Activated CD8-positive, alpha-beta T cell treated with anti-CD3 and anti-CD28 coated beads for 36 hours (primary cell): ENCODE data around the gene ZNF862. TPM values are rescaled to one million over a fixed set of nuclear protein-coding genes. Genes with fewer than 3 reads are reported as not detected.

Experiments used
- ATAC-seq: fragments of 200-7000 bp; cut with Tn5 transposase; one replicate; pipeline ENCODE4 v1.10.0; 2021; ENCODE audit warnings: mild to moderate bottlenecking, moderate library complexity
- CTCF ChIA-PET: fragments of 350-600 bp; sonication (Branson Sonifier 250); formaldehyde crosslinking; loops from one replicate; lab custom pipeline; 2021; ENCODE audit warnings: antibody characterized with exemption; lab: Charles Lee
- POLR2A ChIA-PET: fragments of 350-600 bp; sonication (Branson Sonifier 250); formaldehyde crosslinking; loops from one replicate; lab custom pipeline; 2021; ENCODE audit warnings: antibody characterized with exemption; lab: Charles Lee
- DNase-seq: peaks from one replicate; pipeline ENCODE4 v3.0.0-alpha.2; 2020
- H3K27ac Mint-ChIP-seq: one replicate; pipeline ENCODE4 v1.8.0; 2021; ENCODE audit warnings: mild to moderate bottlenecking, mixed read lengths
- H3K27me3 Mint-ChIP-seq: one replicate; pipeline ENCODE4 v1.8.0; 2021; ENCODE audit warnings: mixed read lengths
- H3K36me3 Mint-ChIP-seq: one replicate; pipeline ENCODE4 v1.8.0; 2021; ENCODE audit warnings: low read depth, mixed read lengths
- H3K4me1 Mint-ChIP-seq: one replicate; pipeline ENCODE4 v1.8.0; 2021; ENCODE audit warnings: low read depth, mixed read lengths
- H3K4me3 Mint-ChIP-seq: one replicate; pipeline ENCODE4 v1.8.0; 2021; ENCODE audit warnings: mild to moderate bottlenecking, moderate library complexity, mixed read lengths
- H3K9me3 Mint-ChIP-seq: one replicate; pipeline ENCODE4 v1.8.0; 2021; ENCODE audit warnings: mixed read lengths
- CTCF ChIP-seq: fragments of 200-600 bp; IDR thresholded peaks from one replicate; pipeline ENCODE4 v1.8.0; 2022; ENCODE audit warnings: antibody characterized with exemption, mild to moderate bottlenecking
- intact Hi-C: fragments of 100-400 bp; cut with micrococcal nuclease; formaldehyde crosslinking; loops from one replicate; pipeline ENCODE4 v1.10.0; 2022
- total RNA-seq, 2 experiments: library from RNA; stranded (reverse); gene quantifications; one replicate each; pipeline ENCODE4 v1.2.3, GENCODE V29; 2021

ZNF862 gene
- total RNA-seq, 2 experiments from 2014 or later = 11.0 to 12.4 TPM

- DNase-seq = no peak
- no peak for ATAC-seq
- H3K4me1 Mint-ChIP-seq = peaks cover 80% of the 10 kb centered on the region
- H3K36me3 Mint-ChIP-seq = peaks cover 40% of the 10 kb centered on the region
- peak overlapping the region; percentile 88 for H3K4me3 Mint-ChIP-seq
- H3K27ac Mint-ChIP-seq = peak overlapping the region; percentile 92
- H3K27me3 Mint-ChIP-seq = no peaks in the 10 kb centered on the region
- POLR2A ChIA-PET = interaction anchor here (1.0 to 3.7 kb wide), 3 partner anchors 10 to 33 kb away, joined by 4 to 13 read pairs (median 11); partner anchors contain the start of gene ZNF862
- TF ChIP-seq CTCF = no peak
- no peaks in the 10 kb centered on the region for H3K9me3 Mint-ChIP-seq
- CTCF ChIA-PET = interaction anchor here (3.0 to 3.3 kb wide), 3 partner anchors 10 to 32 kb away, joined by 10 to 28 read pairs (median 18); partner anchors contain the start of gene ZNF862
- intact Hi-C loops = no loop called here
These were observed 33.4 kb downstream of the ZNF862 start for GRCh38 chr7:149871576-149871975.

- H3K27me3 Mint-ChIP-seq = no peaks in the 10 kb centered on the region
- peak; percentile 66 for DNase-seq
- H3K36me3 Mint-ChIP-seq = peaks cover 40% of the 10 kb centered on the region
- peak overlapping the region; percentile 88 for H3K4me3 Mint-ChIP-seq
- H3K4me1 Mint-ChIP-seq = peaks cover 73% of the 10 kb centered on the region
- POLR2A ChIA-PET = interaction anchor here (2.6 kb wide), 1 partner anchor 12 kb away, joined by 11 read pairs; no protein-coding TSS in a partner anchor
- intact Hi-C loops = loop anchor here (2.0 kb wide), 1 partner anchor 34 kb away; the partner anchor contains the start of gene ZNF862
- CTCF ChIA-PET = interaction anchor here (3.0 to 3.3 kb wide), 3 partner anchors 11 to 33 kb away, joined by 10 to 28 read pairs (median 18); partner anchors contain the start of gene ZNF862
- H3K9me3 Mint-ChIP-seq = no peaks in the 10 kb centered on the region
- TF ChIP-seq CTCF = no peak
- ATAC-seq = no peak
- H3K27ac Mint-ChIP-seq = peak overlapping the region; percentile 91
These were observed 34.4 kb downstream of the ZNF862 start for GRCh38 chr7:149872419-149873073.

- no peaks in the 10 kb centered on the region for H3K9me3 Mint-ChIP-seq
- ChIA-PET CTCF (no interaction called here), POLR2A (no interaction called here)
- peak within 1 kb of the TSS; percentile 91 for H3K27ac Mint-ChIP-seq
- ATAC-seq (peak; percentile 86), DNase-seq (peak; percentile 97)
- intact Hi-C loops = loop anchor here (2.0 kb wide), 1 partner anchor 35 kb away; the partner anchor contains the start of gene ZNF862
- no peaks in the 10 kb centered on the region for H3K27me3 Mint-ChIP-seq
- peaks cover 74% of the 10 kb centered on the region for H3K4me1 Mint-ChIP-seq
- peaks cover 41% of the 10 kb centered on the region for H3K36me3 Mint-ChIP-seq
- no peak for TF ChIP-seq CTCF
- peak within 1 kb of the TSS; percentile 88 for H3K4me3 Mint-ChIP-seq
These were observed 35.1 kb downstream of the ZNF862 start, which contains the start of gene ATP6V0E2 for GRCh38 chr7:149873074-149873969. Gene ATP6V0E2 (plus strand): TSS chr7:149873969. CDS start chr7:149874066, 97 bp downstream.

- H3K4me3 Mint-ChIP-seq = peak overlapping the region; percentile 88
- peak overlapping the region; percentile 84 for H3K27ac Mint-ChIP-seq
- peak; percentile 70 for DNase-seq
- H3K9me3 Mint-ChIP-seq = no peaks in the 10 kb centered on the region
- intact Hi-C loops = loop anchor here (2.0 kb wide), 1 partner anchor 35 kb away; the partner anchor contains the start of gene ZNF862
- POLR2A ChIA-PET = interaction anchor here (0.7 to 1.4 kb wide), 2 partner anchors 30 to 40 kb away, joined by 3 read pairs; no protein-coding TSS in a partner anchor
- peaks cover 69% of the 10 kb centered on the region for H3K4me1 Mint-ChIP-seq
- no peaks in the 10 kb centered on the region for H3K27me3 Mint-ChIP-seq
- no peak for TF ChIP-seq CTCF
- H3K36me3 Mint-ChIP-seq = peaks cover 36% of the 10 kb centered on the region
- peak; percentile 25 for ATAC-seq
- CTCF ChIA-PET = interaction anchor here (1.3 to 2.1 kb wide), 2 partner anchors 10 to 64 kb away, joined by 3 to 13 read pairs; no protein-coding TSS in a partner anchor
These were observed 35.9 kb downstream of the ZNF862 start for GRCh38 chr7:149873970-149874643.
